Activated T-cell treated with anti-CD3 and anti-CD28 coated beads, Interleukin-2, amount 50 U/mL, for 4 hours (primary cell): ENCODE measurements around the gene SON. TPM values are rescaled to one million over a fixed set of nuclear protein-coding genes. Genes with fewer than 3 reads are reported as not detected.
"Not testable (repeated sequence)": the region's sequence is repeated elsewhere in the genome, so short reads cannot be mapped to it uniquely, and the experiment has no call there.

Source experiments
- ATAC-seq, 2 donors: fragments of 200-7000 bp; cut with Tn5 transposase; one replicate each; pipeline ENCODE4 v1.10.0; 2021
- DNase-seq: peaks from one replicate; pipeline ENCODE4 v3.0.0-alpha.2; 2020
- H3K27me3 Mint-ChIP-seq: one replicate; pipeline ENCODE4 v1.8.0; 2021; ENCODE audit warnings: low read depth, mixed read lengths
- H3K36me3 Mint-ChIP-seq: one replicate; pipeline ENCODE4 v1.8.0; 2022; ENCODE audit warnings: mixed read lengths; ENCODE audit not compliant: insufficient read depth
- H3K4me1 Mint-ChIP-seq: one replicate; pipeline ENCODE4 v1.8.0; 2021; ENCODE audit warnings: low read depth, mixed read lengths
- H3K4me3 Mint-ChIP-seq: one replicate; pipeline ENCODE4 v1.8.0; 2021; ENCODE audit warnings: mild to moderate bottlenecking, moderate library complexity, mixed read lengths
- H3K9me3 Mint-ChIP-seq: one replicate; pipeline ENCODE4 v1.8.0; 2021; ENCODE audit warnings: mixed read lengths
- total RNA-seq, 3 donors: library from RNA; stranded (reverse); gene quantifications; one replicate each; pipeline ENCODE4 v1.2.1, GENCODE V29; 2021

SON gene
- total RNA-seq, 3 donors from 2014 or later, result 322 to 350 (median 332) TPM

- peaks cover 51% of the 10 kb centered on the region for H3K4me1 Mint-ChIP-seq
- ATAC-seq, result peak in 1 of 2 donors; percentile 22
Observed at GRCh38 chr21:33552999-33553598, 10.3 kb downstream of the SON start.

GRCh38 chr21:33554236-33554981, 11.6 kb downstream of the SON start:
- no peaks in the 10 kb centered on the region for H3K27me3 Mint-ChIP-seq
- H3K36me3 Mint-ChIP-seq, result peaks cover 64% of the 10 kb centered on the region
- H3K4me1 Mint-ChIP-seq, result peaks cover 53% of the 10 kb centered on the region
- ATAC-seq, result no peak
- peak overlapping the region; percentile 24 for H3K4me3 Mint-ChIP-seq
- H3K9me3 Mint-ChIP-seq, result no peaks in the 10 kb centered on the region
- DNase-seq, result no peak

More at GRCh38 chr21:33552999-33553598, 10.3 kb downstream of the SON start:
- Mint-ChIP-seq H3K27me3 (no peaks in the 10 kb centered on the region), H3K4me3 (no peak overlapping the region), H3K36me3 (peaks cover 67% of the 10 kb centered on the region), H3K9me3 (no peaks in the 10 kb centered on the region)
- no peak for DNase-seq

- Mint-ChIP-seq H3K27me3 (no peaks in the 10 kb centered on the region), H3K4me1 (peaks cover 51% of the 10 kb centered on the region), H3K36me3 (peaks cover 65% of the 10 kb centered on the region), H3K9me3 (no peaks in the 10 kb centered on the region), H3K4me3 (peak overlapping the region; percentile 8)
- DNase-seq (no peak), ATAC-seq (no peak)
Observed at GRCh38 chr21:33554982-33555344, 12.1 kb downstream of the SON start.

GRCh38 chr21:33557447-33557846, 14.6 kb downstream of the SON start:
- H3K9me3 Mint-ChIP-seq, result no peaks in the 10 kb centered on the region
- H3K36me3 Mint-ChIP-seq, result peaks cover 68% of the 10 kb centered on the region
- ATAC-seq (no peak), DNase-seq (no peak)
- no peak overlapping the region for H3K4me3 Mint-ChIP-seq
- peaks cover 63% of the 10 kb centered on the region for H3K4me1 Mint-ChIP-seq
- H3K27me3 Mint-ChIP-seq, result no peaks in the 10 kb centered on the region

- Mint-ChIP-seq H3K27me3 (no peaks in the 10 kb centered on the region), H3K4me3 (no peak overlapping the region), H3K4me1 (peaks cover 66% of the 10 kb centered on the region), H3K9me3 (no peaks in the 10 kb centered on the region), H3K36me3 (peaks cover 68% of the 10 kb centered on the region)
- no peak for DNase-seq
- ATAC-seq, result no peak
Observed at GRCh38 chr21:33558777-33559421, 16.1 kb downstream of the SON start.

GRCh38 chr21:33559813-33560212, 17.0 kb downstream of the SON start:
- H3K4me1 Mint-ChIP-seq, result peaks cover 58% of the 10 kb centered on the region
- peaks cover 58% of the 10 kb centered on the region for H3K36me3 Mint-ChIP-seq
- no peaks in the 10 kb centered on the region for H3K9me3 Mint-ChIP-seq
- no peak for DNase-seq
- H3K27me3 Mint-ChIP-seq, result no peaks in the 10 kb centered on the region
- ATAC-seq, result no peak
- no peak overlapping the region for H3K4me3 Mint-ChIP-seq

- no peak for ATAC-seq
- H3K27me3 Mint-ChIP-seq, result no peaks in the 10 kb centered on the region
- DNase-seq, result no peak
- H3K36me3 Mint-ChIP-seq, result peaks cover 52% of the 10 kb centered on the region
- H3K4me3 Mint-ChIP-seq, result no peak overlapping the region
- H3K9me3 Mint-ChIP-seq, result no peaks in the 10 kb centered on the region
- H3K4me1 Mint-ChIP-seq, result peaks cover 50% of the 10 kb centered on the region
Observed at GRCh38 chr21:33560965-33561364, 18.1 kb downstream of the SON start.

GRCh38 chr21:33561373-33561772, 18.5 kb downstream of the SON start:
- ATAC-seq (no peak), DNase-seq (no peak)
- no peaks in the 10 kb centered on the region for H3K27me3 Mint-ChIP-seq
- H3K36me3 Mint-ChIP-seq, result peaks cover 48% of the 10 kb centered on the region
- H3K4me3 Mint-ChIP-seq, result no peak overlapping the region
- H3K9me3 Mint-ChIP-seq, result no peaks in the 10 kb centered on the region
- peaks cover 47% of the 10 kb centered on the region for H3K4me1 Mint-ChIP-seq

- H3K4me1 Mint-ChIP-seq, result peaks cover 40% of the 10 kb centered on the region
- no peak for ATAC-seq
- H3K27me3 Mint-ChIP-seq, result no peaks in the 10 kb centered on the region
- H3K4me3 Mint-ChIP-seq, result no peak overlapping the region
- peaks cover 41% of the 10 kb centered on the region for H3K36me3 Mint-ChIP-seq
- no peak for DNase-seq
- no peaks in the 10 kb centered on the region for H3K9me3 Mint-ChIP-seq
Observed at GRCh38 chr21:33562389-33562788, 19.6 kb downstream of the SON start.

GRCh38 chr21:33566514-33566913, 23.7 kb downstream of the SON start:
- ATAC-seq (peak; percentile 72 to 74), DNase-seq (no peak)
- Mint-ChIP-seq H3K9me3 (no peaks in the 10 kb centered on the region), H3K4me1 (peaks cover 26% of the 10 kb centered on the region), H3K36me3 (peaks cover 22% of the 10 kb centered on the region), H3K27me3 (no peaks in the 10 kb centered on the region), H3K4me3 (no peak overlapping the region)

- ATAC-seq, result no peak
- no peak overlapping the region for H3K4me3 Mint-ChIP-seq
- peaks cover 20% of the 10 kb centered on the region for H3K4me1 Mint-ChIP-seq
- H3K9me3 Mint-ChIP-seq, result no peaks in the 10 kb centered on the region
- no peaks in the 10 kb centered on the region for H3K27me3 Mint-ChIP-seq
- DNase-seq, result no peak
- H3K36me3 Mint-ChIP-seq, result peaks cover 21% of the 10 kb centered on the region
Observed at GRCh38 chr21:33567914-33568313, 25.1 kb downstream of the SON start.

GRCh38 chr21:33568448-33568847, 25.6 kb downstream of the SON start:
- no peak overlapping the region for H3K4me3 Mint-ChIP-seq
- ATAC-seq, result no peak
- no peaks in the 10 kb centered on the region for H3K27me3 Mint-ChIP-seq
- DNase-seq, result no peak
- H3K36me3 Mint-ChIP-seq, result peaks cover 21% of the 10 kb centered on the region
- no peaks in the 10 kb centered on the region for H3K9me3 Mint-ChIP-seq
- peaks cover 16% of the 10 kb centered on the region for H3K4me1 Mint-ChIP-seq

GRCh38 chr21:33569991-33570390, 27.2 kb downstream of the SON start:
- no peaks in the 10 kb centered on the region for H3K9me3 Mint-ChIP-seq
- peaks cover 24% of the 10 kb centered on the region for H3K36me3 Mint-ChIP-seq
- peaks cover 13% of the 10 kb centered on the region for H3K4me1 Mint-ChIP-seq
- H3K4me3 Mint-ChIP-seq, result no peak overlapping the region
- H3K27me3 Mint-ChIP-seq, result no peaks in the 10 kb centered on the region
- no peak for DNase-seq
- ATAC-seq, result no peak

- H3K36me3 Mint-ChIP-seq, result peaks cover 31% of the 10 kb centered on the region
- H3K4me1 Mint-ChIP-seq, result peaks cover 9% of the 10 kb centered on the region
- DNase-seq (no peak), ATAC-seq (no peak)
- no peaks in the 10 kb centered on the region for H3K27me3 Mint-ChIP-seq
- no peak overlapping the region for H3K4me3 Mint-ChIP-seq
- H3K9me3 Mint-ChIP-seq, result no peaks in the 10 kb centered on the region
Observed at GRCh38 chr21:33572350-33572749, 29.5 kb downstream of the SON start.

- H3K4me1 Mint-ChIP-seq, H3K9me3 Mint-ChIP-seq, ATAC-seq, H3K4me3 Mint-ChIP-seq, H3K27me3 Mint-ChIP-seq, DNase-seq: not testable (repeated sequence)
- peaks cover 19% of the 10 kb centered on the region for H3K36me3 Mint-ChIP-seq
Observed at GRCh38 chr21:33576741-33577141, 33.9 kb downstream of the SON start.
